CD4-positive, alpha-beta T cell (primary cell): ENCODE measurements around the gene DNAH1. TPM values are rescaled to one million over a fixed set of nuclear protein-coding genes. Genes with fewer than 3 reads are reported as not detected.

Experiments used
- ATAC-seq: fragments of 200-7000 bp; cut with Tn5 transposase; one replicate; pipeline ENCODE4 v1.10.0; 2022; ENCODE audit warnings: mild to moderate bottlenecking; ENCODE audit not compliant: poor library complexity
- CTCF ChIA-PET: fragments of 350-600 bp; sonication (Branson Sonifier 250); formaldehyde crosslinking; loops from one replicate; lab custom pipeline; 2021; ENCODE audit warnings: antibody characterized with exemption, inconsistent platforms; lab: Charles Lee
- POLR2A ChIA-PET: fragments of 350-600 bp; sonication (Branson Sonifier 250); formaldehyde crosslinking; loops from one replicate; lab custom pipeline; 2021; ENCODE audit warnings: antibody characterized with exemption, inconsistent platforms; lab: Charles Lee
- DNase-seq, 14 experiments: peaks; one replicate each; pipeline ENCODE4 v3.0.0-alpha.2; 2013 to 2020; ENCODE audit warnings: mixed read lengths in 2 of 14
- H3K27ac ChIP-seq, 2 donors: one replicate each; pipeline versions ENCODE4 v1.5.1 to v1.7.0; 2013; ENCODE audit warnings: low read length in 2 of 2, low read depth in 1 of 2, mild to moderate bottlenecking in 1 of 2
- H3K27me3 ChIP-seq, 2 experiments: 1 replicate in 1 of 2; 2 replicates in 1 of 2; pipeline versions ENCODE4 v1.6.1 to v1.7.0; 2013; ENCODE audit warnings: low read length in 2 of 2, control low read depth in 1 of 2, mild to moderate bottlenecking in 1 of 2, moderate library complexity in 1 of 2; ENCODE audit not compliant: insufficient read depth in 2 of 2, control insufficient read depth in 1 of 2
- H3K36me3 ChIP-seq: one replicate; pipeline ENCODE4 v1.6.1; 2013; ENCODE audit warnings: low read length, control low read depth; ENCODE audit not compliant: insufficient read depth
- H3K4me1 ChIP-seq: one replicate; pipeline ENCODE4 v1.6.1; 2013; ENCODE audit warnings: low read length, control low read depth; ENCODE audit not compliant: insufficient read depth
- H3K4me3 ChIP-seq: one replicate; pipeline ENCODE4 v1.5.1; 2013; ENCODE audit warnings: mild to moderate bottlenecking, low read length, moderate library complexity
- H3K9me3 ChIP-seq, 2 experiments: 1 replicate in 1 of 2; 2 replicates in 1 of 2; pipeline versions ENCODE4 v1.6.1 to v1.7.0; 2013; ENCODE audit warnings: low read length in 2 of 2, mild to moderate bottlenecking in 2 of 2, control low read depth in 1 of 2, moderate library complexity in 1 of 2; ENCODE audit not compliant: control insufficient read depth in 1 of 2, insufficient read depth in 1 of 2
- H3K27ac Mint-ChIP-seq: one replicate; pipeline ENCODE4 v1.8.0; 2020; ENCODE audit warnings: mixed read lengths
- H3K27me3 Mint-ChIP-seq: one replicate; pipeline ENCODE4 v1.8.0; 2021; ENCODE audit warnings: mixed read lengths
- H3K36me3 Mint-ChIP-seq: one replicate; pipeline ENCODE4 v1.8.0; 2021; ENCODE audit warnings: low read depth, mixed read lengths
- H3K4me1 Mint-ChIP-seq: one replicate; pipeline ENCODE4 v1.8.0; 2021; ENCODE audit warnings: low read depth, mixed read lengths
- H3K4me3 Mint-ChIP-seq: one replicate; pipeline ENCODE4 v1.8.0; 2020; ENCODE audit warnings: mild to moderate bottlenecking, mixed read lengths
- H3K9me3 Mint-ChIP-seq: one replicate; pipeline ENCODE4 v1.8.0; 2020; ENCODE audit warnings: mixed read lengths
- CTCF ChIP-seq: fragments of 200-600 bp; IDR thresholded peaks from one replicate; pipeline ENCODE4 v1.8.0; 2022; ENCODE audit warnings: antibody characterized with exemption, mild to moderate bottlenecking
- intact Hi-C, 2 experiments: fragments of 100-400 bp; cut with DNase I in 1 of 2; cut with micrococcal nuclease in 1 of 2; formaldehyde crosslinking; loops; one replicate each; pipeline versions ENCODE4 v1.15.1 to v1.9.0; 2023 to 2025; cut with DNase I, micrococcal nuclease
- total RNA-seq, 174 experiments: library from RNA in 2 of 174; stranded (reverse) in 2 of 174; gene quantifications; one replicate each; pipeline ENCODE4 v1.2.3 and lab custom pipeline; 2021 to 2026

DNAH1 gene
- total RNA-seq, 2 experiments from 2014 or later, result 49.7 to 50.7 TPM

- no peak for DNase-seq
- peaks cover 34% of the 10 kb centered on the region for H3K36me3 Mint-ChIP-seq
These were observed 20.4 kb upstream of the DNAH1 start for GRCh38 chr3:52295671-52296208.

GRCh38 chr3:52297242-52298148 lies 18.6 kb upstream of the DNAH1 start:
- H3K4me1 Mint-ChIP-seq, result peaks cover 9% of the 10 kb centered on the region
- no peak for DNase-seq
- TF ChIP-seq CTCF, result no peak
- ATAC-seq, result no peak
- Histone ChIP-seq H3K9me3 (no peaks in the 10 kb centered on the region), H3K36me3 (peaks cover 33% of the 10 kb centered on the region), H3K4me3 (no peak overlapping the region), H3K4me1 (no peaks in the 10 kb centered on the region), H3K27me3 (no peaks in the 10 kb centered on the region), H3K27ac (no peak overlapping the region)
- H3K27me3 Mint-ChIP-seq, result no peaks in the 10 kb centered on the region
- CTCF ChIA-PET, result no interaction called here
- intact Hi-C loops, result no loop called here
- no peak overlapping the region for H3K4me3 Mint-ChIP-seq
- no peak overlapping the region for H3K27ac Mint-ChIP-seq
- peaks cover 22% of the 10 kb centered on the region for H3K36me3 Mint-ChIP-seq
- POLR2A ChIA-PET, result interaction anchor here (1.0 kb wide), 1 partner anchor 52 kb away, joined by 3 read pairs; the partner anchor contains the start of gene PPM1M
- no peaks in the 10 kb centered on the region for H3K9me3 Mint-ChIP-seq

More at GRCh38 chr3:52295671-52296208, 20.4 kb upstream of the DNAH1 start:
- Mint-ChIP-seq H3K27me3 (no peaks in the 10 kb centered on the region), H3K27ac (no peak overlapping the region), H3K9me3 (no peaks in the 10 kb centered on the region), H3K4me3 (no peak overlapping the region), H3K4me1 (peaks cover 16% of the 10 kb centered on the region)
- H3K4me3 ChIP-seq, result no peak overlapping the region
- intact Hi-C loops, result no loop called here
- ChIA-PET POLR2A (no interaction called here), CTCF (no interaction called here)
- no peaks in the 10 kb centered on the region for H3K27me3 ChIP-seq
- H3K4me1 ChIP-seq, result peaks cover 11% of the 10 kb centered on the region
- no peaks in the 10 kb centered on the region for H3K9me3 ChIP-seq
- no peak overlapping the region for H3K27ac ChIP-seq
- TF ChIP-seq CTCF, result no peak
- peaks cover 50% of the 10 kb centered on the region for H3K36me3 ChIP-seq
- ATAC-seq, result no peak

- Mint-ChIP-seq H3K27me3 (no peaks in the 10 kb centered on the region), H3K27ac (no peak overlapping the region), H3K4me1 (peaks cover 9% of the 10 kb centered on the region), H3K36me3 (peaks cover 13% of the 10 kb centered on the region), H3K9me3 (no peaks in the 10 kb centered on the region), H3K4me3 (no peak overlapping the region)
- ATAC-seq, result no peak
- H3K4me3 ChIP-seq, result no peak overlapping the region
- no peak overlapping the region for H3K27ac ChIP-seq
- H3K4me1 ChIP-seq, result no peaks in the 10 kb centered on the region
- TF ChIP-seq CTCF, result no peak
- peaks cover 23% of the 10 kb centered on the region for H3K36me3 ChIP-seq
- CTCF ChIA-PET, result interaction anchor here (1.1 kb wide), 1 partner anchor 66 kb away, joined by 3 read pairs; no protein-coding TSS in a partner anchor
- no peak for DNase-seq
- H3K27me3 ChIP-seq, result no peaks in the 10 kb centered on the region
- intact Hi-C loops, result no loop called here
- no peaks in the 10 kb centered on the region for H3K9me3 ChIP-seq
- POLR2A ChIA-PET, result no interaction called here
These were observed 17.7 kb upstream of the DNAH1 start for GRCh38 chr3:52298149-52299098.
